Measurements from ENCODE around the gene COMMD7.

COMMD7 gene

GRCh38 chr20:32761417-32761830 is 18.2 kb upstream of the COMMD7 start:
- peak overlapping the region; percentile 42 for H3K4me3 ChIP-seq (ENCODE audit: control insufficient read depth, low read depth, low read length)
- no peak for DNase-seq (ENCODE audit: low read depth)
- no peak for TF ChIP-seq CTCF (conservative IDR thresholded peaks at IDR 0.05; ENCODE audit: control insufficient read depth, insufficient read depth, low read depth, low read length)

GRCh38 chr20:32756156-32756555 is 12.9 kb upstream of the COMMD7 start:
- TF ChIP-seq CTCF (conservative IDR thresholded peaks at IDR 0.05; ENCODE audit: control insufficient read depth, insufficient read depth, low read depth, low read length) = no peak
- no peak overlapping the region for H3K4me3 ChIP-seq (ENCODE audit: control insufficient read depth, low read depth, low read length)
- DNase-seq (ENCODE audit: low read depth) = no peak

GRCh38 chr20:32753731-32754130 is 10.5 kb upstream of the COMMD7 start:
- peak; percentile 53 for DNase-seq (ENCODE audit: low read depth)
- no peak overlapping the region for H3K4me3 ChIP-seq (ENCODE audit: control insufficient read depth, low read depth, low read length)
- no peak for TF ChIP-seq CTCF (conservative IDR thresholded peaks at IDR 0.05; ENCODE audit: control insufficient read depth, insufficient read depth, low read depth, low read length)

- TF ChIP-seq CTCF (conservative IDR thresholded peaks at IDR 0.05; ENCODE audit: control insufficient read depth, insufficient read depth, low read depth, low read length) = no peak
- peak; percentile 89 for DNase-seq (ENCODE audit: low read depth)
- H3K4me3 ChIP-seq (ENCODE audit: control insufficient read depth, low read depth, low read length) = peak overlapping the region; percentile 31
Observed at GRCh38 chr20:32752458-32753250, 9.4 kb upstream of the COMMD7 start.

GRCh38 chr20:32751702-32752457 is 8.6 kb upstream of the COMMD7 start:
- TF ChIP-seq CTCF (conservative IDR thresholded peaks at IDR 0.05; ENCODE audit: control insufficient read depth, insufficient read depth, low read depth, low read length) = no peak
- no peak for DNase-seq (ENCODE audit: low read depth)
- H3K4me3 ChIP-seq (ENCODE audit: control insufficient read depth, low read depth, low read length) = no peak overlapping the region

GRCh38 chr20:32751293-32751692 is 8.0 kb upstream of the COMMD7 start:
- no peak overlapping the region for H3K4me3 ChIP-seq (ENCODE audit: control insufficient read depth, low read depth, low read length)
- no peak for TF ChIP-seq CTCF (conservative IDR thresholded peaks at IDR 0.05; ENCODE audit: control insufficient read depth, insufficient read depth, low read depth, low read length)
- DNase-seq (ENCODE audit: low read depth) = no peak
